Keratinocyte (primary cell): ENCODE measurements around the gene PRSS1. TPM values are rescaled to one million over a fixed set of nuclear protein-coding genes. Genes with fewer than 3 reads are reported as not detected.

Experiments
- DNase-seq: peaks from one replicate; pipeline ENCODE4 v3.0.0-alpha.2; 2011; ENCODE audit warnings: low read depth, missing footprints, low spot score
- FAIRE-seq: peaks from 2 replicates; lab custom pipeline; 2011; peaks lifted over from hg19 to GRCh38; lab: Jason Lieb, UNC
- H2AFZ ChIP-seq: 2 replicates; pipeline ENCODE4 v1.6.0; 2012; ENCODE audit warnings: low read length, control low read depth, inconsistent platforms; ENCODE audit not compliant: control insufficient read depth
- H3K27ac ChIP-seq: 2 replicates; pipeline ENCODE4 v1.5.1; 2011; ENCODE audit warnings: low read length; ENCODE audit not compliant: control insufficient read depth, insufficient read depth
- H3K27me3 ChIP-seq: 3 replicates; pipeline ENCODE4 v1.6.0; 2011; ENCODE audit warnings: low read length; ENCODE audit not compliant: control insufficient read depth, insufficient read depth; ENCODE audit errors: extremely low read depth
- H3K36me3 ChIP-seq, 2 experiments: 2 replicates in 1 of 2; 3 replicates in 1 of 2; pipeline ENCODE4 v1.5.1; 2011; ENCODE audit warnings: low read length in 2 of 2, mild to moderate bottlenecking in 1 of 2; ENCODE audit not compliant: control insufficient read depth in 2 of 2, insufficient read depth in 2 of 2; ENCODE audit errors: extremely low read depth in 1 of 2
- H3K4me1 ChIP-seq: 3 replicates; pipeline ENCODE4 v1.5.1; 2011; ENCODE audit warnings: low read length; ENCODE audit not compliant: control insufficient read depth, insufficient read depth; ENCODE audit errors: extremely low read depth
- H3K4me2 ChIP-seq: 3 replicates; pipeline ENCODE4 v1.6.0; 2011; ENCODE audit warnings: low read depth, low read length; ENCODE audit not compliant: control insufficient read depth, insufficient read depth; ENCODE audit errors: extremely low read depth
- H3K4me3 ChIP-seq, 3 experiments: fragments of 200-600 bp in 1 of 3; sonication (generic) in 1 of 3; 2 replicates in 2 of 3; 3 replicates in 1 of 3; pipeline ENCODE4 v1.5.1; 2011 to 2016; ENCODE audit warnings: low read length in 3 of 3, mild to moderate bottlenecking in 3 of 3, control low read depth in 2 of 3, inconsistent platforms in 1 of 3, low read depth in 1 of 3, mixed read lengths in 1 of 3, mixed run types in 1 of 3, moderate library complexity in 1 of 3; ENCODE audit not compliant: control insufficient read depth in 2 of 3, insufficient read depth in 2 of 3; ENCODE audit errors: extremely low read depth in 1 of 3
- H3K79me2 ChIP-seq: 2 replicates; pipeline ENCODE4 v1.6.0; 2012; ENCODE audit warnings: low read length; ENCODE audit not compliant: control insufficient read depth, insufficient read depth
- H3K9ac ChIP-seq: 3 replicates; pipeline ENCODE4 v1.6.0; 2011; ENCODE audit warnings: low read length; ENCODE audit not compliant: control insufficient read depth, insufficient read depth; ENCODE audit errors: extremely low read depth
- H3K9me1 ChIP-seq: 3 replicates; pipeline ENCODE4 v1.6.0; 2011; ENCODE audit warnings: low read length; ENCODE audit not compliant: control insufficient read depth, insufficient read depth; ENCODE audit errors: extremely low read depth
- H3K9me3 ChIP-seq: 2 replicates; pipeline ENCODE4 v1.5.1; 2012; ENCODE audit warnings: low read depth, low read length; ENCODE audit not compliant: control insufficient read depth
- H4K20me1 ChIP-seq: 3 replicates; pipeline ENCODE4 v1.6.0; 2011; ENCODE audit warnings: low read length; ENCODE audit not compliant: control insufficient read depth, insufficient read depth; ENCODE audit errors: extremely low read depth
- EZH2 ChIP-seq: IDR thresholded peaks from one replicate; pipeline ENCODE4 v1.6.1; 2012; ENCODE audit warnings: inconsistent platforms, mild to moderate bottlenecking, low read length, moderate library complexity
- dilution Hi-C: fragments of 300-500 bp; cut with MboI; formaldehyde crosslinking; loops from one replicate; pipeline ENCODE4 v1.7.0; 2020; ENCODE audit warnings: low sequenced_read_pairs; ENCODE audit not compliant: extremely low pct_ligation_motif_present
- polyA plus RNA-seq, 5 experiments: library from polyadenylated mRNA; depleted of rRNA in 3 of 5; stranded (reverse) in 3 of 5; stranded (forward) in 1 of 5; unstranded in 1 of 5; fragments of >200 nt; gene quantifications; 1 replicate in 1 of 5; 2 replicates in 3 of 5; 3 replicates in 1 of 5; pipeline versions ENCODE4 v1.2.1 to v1.2.3, GENCODE V29; 2011 to 2012; ENCODE audit warnings: missing spikeins in 2 of 5, low read depth in 1 of 5, low replicate concordance in 1 of 5
- small RNA-seq, 3 experiments: library from RNA; depleted of rRNA; stranded (forward); fragments of <200 nt; gene quantifications; one replicate each; pipeline ENCODE3, GENCODE V24; 2012; ENCODE audit warnings: low read depth in 3 of 3, low replicate concordance in 1 of 3; ENCODE audit not compliant: insufficient read length in 3 of 3
- TF ChIP-seq, protein P1 (sequence below), 3 experiments: IDR thresholded peaks in 1 of 3; conservative IDR thresholded peaks in 1 of 3; optimal IDR thresholded peaks in 1 of 3; 2 replicates in 2 of 3; 3 replicates in 1 of 3; pipeline versions ENCODE3 to v1.5.1; 2011; ENCODE audit warnings: low read length in 3 of 3, mild to moderate bottlenecking in 3 of 3, moderate library complexity in 2 of 3, control low read depth in 1 of 3, inconsistent platforms in 1 of 3; ENCODE audit not compliant: insufficient read depth in 2 of 3; ENCODE audit errors: extremely low read depth in 1 of 3

PRSS1 gene
- polyA plus RNA-seq, 1 donor (not counting 4 experiments of a cell fraction or from before 2014, with no cell fraction given) = not detected

DNA sequence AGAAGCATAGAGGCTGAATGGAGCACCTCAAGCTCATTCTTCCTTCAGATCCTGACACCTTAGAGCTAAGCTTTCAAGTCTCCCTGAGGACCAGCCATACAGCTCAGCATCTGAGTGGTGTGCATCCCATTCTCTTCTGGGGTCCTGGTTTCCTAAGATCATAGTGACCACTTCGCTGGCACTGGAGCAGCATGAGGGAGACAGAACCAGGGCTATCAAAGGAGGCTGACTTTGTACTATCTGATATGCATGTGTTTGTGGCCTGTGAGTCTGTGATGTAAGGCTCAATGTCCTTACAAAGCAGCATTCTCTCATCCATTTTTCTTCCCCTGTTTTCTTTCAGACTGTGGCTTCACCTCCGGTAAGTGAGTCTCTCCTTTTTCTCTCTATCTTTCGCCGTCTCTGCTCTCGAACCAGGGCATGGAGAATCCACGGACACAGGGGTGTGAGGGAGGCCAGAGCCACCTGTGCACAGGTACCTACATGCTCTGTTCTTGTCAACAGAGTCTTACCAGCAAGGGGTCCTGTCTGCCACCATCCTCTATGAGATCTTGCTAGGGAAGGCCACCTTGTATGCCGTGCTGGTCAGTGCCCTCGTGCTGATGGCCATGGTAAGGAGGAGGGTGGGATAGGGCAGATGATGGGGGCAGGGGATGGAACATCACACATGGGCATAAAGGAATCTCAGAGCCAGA is 52.5 kb downstream of the PRSS1 start:
- DNase-seq = no peak
- Histone ChIP-seq H3K27me3 (peaks cover 30% of the 10 kb centered on the region), H3K27ac (no peak overlapping the region), H3K36me3 (no peaks in the 10 kb centered on the region), H4K20me1 (no peaks in the 10 kb centered on the region), H3K4me2 (no peak overlapping the region), H3K4me1 (no peaks in the 10 kb centered on the region), H3K9me3 (no peaks in the 10 kb centered on the region), H3K9ac (no peak overlapping the region), H3K4me3 (no peak overlapping the region), H3K79me2 (no peaks in the 10 kb centered on the region), H2AFZ (no peak overlapping the region), H3K9me1 (no peaks in the 10 kb centered on the region)
- FAIRE-seq = no peak
- TF ChIP-seq, protein P1, sequence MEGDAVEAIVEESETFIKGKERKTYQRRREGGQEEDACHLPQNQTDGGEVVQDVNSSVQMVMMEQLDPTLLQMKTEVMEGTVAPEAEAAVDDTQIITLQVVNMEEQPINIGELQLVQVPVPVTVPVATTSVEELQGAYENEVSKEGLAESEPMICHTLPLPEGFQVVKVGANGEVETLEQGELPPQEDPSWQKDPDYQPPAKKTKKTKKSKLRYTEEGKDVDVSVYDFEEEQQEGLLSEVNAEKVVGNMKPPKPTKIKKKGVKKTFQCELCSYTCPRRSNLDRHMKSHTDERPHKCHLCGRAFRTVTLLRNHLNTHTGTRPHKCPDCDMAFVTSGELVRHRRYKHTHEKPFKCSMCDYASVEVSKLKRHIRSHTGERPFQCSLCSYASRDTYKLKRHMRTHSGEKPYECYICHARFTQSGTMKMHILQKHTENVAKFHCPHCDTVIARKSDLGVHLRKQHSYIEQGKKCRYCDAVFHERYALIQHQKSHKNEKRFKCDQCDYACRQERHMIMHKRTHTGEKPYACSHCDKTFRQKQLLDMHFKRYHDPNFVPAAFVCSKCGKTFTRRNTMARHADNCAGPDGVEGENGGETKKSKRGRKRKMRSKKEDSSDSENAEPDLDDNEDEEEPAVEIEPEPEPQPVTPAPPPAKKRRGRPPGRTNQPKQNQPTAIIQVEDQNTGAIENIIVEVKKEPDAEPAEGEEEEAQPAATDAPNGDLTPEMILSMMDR (optimal IDR thresholded peaks at IDR 0.05 in 1 of 3, IDR thresholded peaks at IDR 0.05 in 1 of 3, conservative IDR thresholded peaks at IDR 0.05 in 1 of 3; ENCODE audit: extremely low read depth in 1 of 3, insufficient read depth in 2 of 3, low read length in 3 of 3) = no peak
- TF ChIP-seq EZH2 = no peak
- dilution Hi-C loops = loop anchor here (25.0 kb wide), 1 partner anchor 411 kb away; the partner anchor contains the start of gene TAS2R40

DNA sequence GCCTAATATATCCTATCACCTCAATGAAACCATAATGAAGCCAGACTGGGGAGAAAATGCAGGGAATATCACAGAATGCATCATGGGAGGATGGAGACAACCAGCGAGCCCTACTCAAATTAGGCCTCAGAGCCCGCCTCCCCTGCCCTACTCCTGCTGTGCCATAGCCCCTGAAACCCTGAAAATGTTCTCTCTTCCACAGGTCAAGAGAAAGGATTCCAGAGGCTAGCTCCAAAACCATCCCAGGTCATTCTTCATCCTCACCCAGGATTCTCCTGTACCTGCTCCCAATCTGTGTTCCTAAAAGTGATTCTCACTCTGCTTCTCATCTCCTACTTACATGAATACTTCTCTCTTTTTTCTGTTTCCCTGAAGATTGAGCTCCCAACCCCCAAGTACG is 53.0 kb downstream of the PRSS1 start:
- no peak overlapping the region for H3K27ac ChIP-seq
- H3K79me2 ChIP-seq = no peaks in the 10 kb centered on the region
- H3K4me3 ChIP-seq = no peak overlapping the region
- H3K9me1 ChIP-seq = no peaks in the 10 kb centered on the region
- FAIRE-seq (no peak), DNase-seq (no peak)
- TF ChIP-seq, protein P1 (optimal IDR thresholded peaks at IDR 0.05 in 1 of 3, IDR thresholded peaks at IDR 0.05 in 1 of 3, conservative IDR thresholded peaks at IDR 0.05 in 1 of 3; ENCODE audit: extremely low read depth in 1 of 3, insufficient read depth in 2 of 3, low read length in 3 of 3) = no peak
- TF ChIP-seq EZH2 = no peak
- no peaks in the 10 kb centered on the region for H3K9me3 ChIP-seq
- H3K4me1 ChIP-seq = no peaks in the 10 kb centered on the region
- H3K27me3 ChIP-seq = peaks cover 24% of the 10 kb centered on the region
- no peak overlapping the region for H3K9ac ChIP-seq
- no peaks in the 10 kb centered on the region for H4K20me1 ChIP-seq
- no peak overlapping the region for H3K4me2 ChIP-seq
- H3K36me3 ChIP-seq = no peaks in the 10 kb centered on the region
- H2AFZ ChIP-seq = no peak overlapping the region
- dilution Hi-C loops = loop anchor here (25.0 kb wide), 1 partner anchor 410 kb away; the partner anchor contains the start of gene TAS2R40

Small RNA genes lying within 50 kb of the gene (small RNA-seq; reads per million reads assigned to genes)
- gene TRBD1 (0 reads per million in 3 experiments), gene TRBJ1-1 (0 reads per million in 3 experiments), gene TRBJ1-2 (0 reads per million in 3 experiments), gene TRBJ1-3 (0 reads per million in 3 experiments), gene TRBJ1-4 (0 reads per million in 3 experiments), gene TRBJ1-5 (0 reads per million in 3 experiments), gene TRBJ1-6 (0 reads per million in 3 experiments), gene TRBJ2-1 (0 reads per million in 3 experiments), gene TRBJ2-2 (0 reads per million in 3 experiments), gene TRBJ2-2P (0 reads per million in 3 experiments), gene TRBJ2-3 (0 reads per million in 3 experiments), gene TRBJ2-4 (0 reads per million in 3 experiments), gene TRBJ2-5 (0 reads per million in 3 experiments), gene TRBJ2-6 (0 reads per million in 3 experiments), gene TRBJ2-7 (0 reads per million in 3 experiments)

Other genes starting within 250 kb of the PRSS1 start
- gene PRSS2, start 21.5 kb downstream of the PRSS1 start, polyA plus RNA-seq = not detected in 3 replicates
- 0.59 to 3.0 TPM (median 1.9 TPM) in 3 replicates for gene EPHB6, start 105.6 kb downstream of the PRSS1 start, polyA plus RNA-seq
- 0.63 to 1.8 TPM (median 1.5 TPM) in 3 replicates for gene TRPV6, start 136.3 kb downstream of the PRSS1 start, polyA plus RNA-seq
- gene TRPV5, start 184.3 kb downstream of the PRSS1 start, polyA plus RNA-seq = not detected in 3 replicates
- gene LLCFC1, start 190.0 kb downstream of the PRSS1 start, polyA plus RNA-seq = not detected in 3 replicates
- 0.09 TPM in 1 of 3 replicates, not detected in the others for gene KEL, start 212.9 kb downstream of the PRSS1 start, polyA plus RNA-seq